H7 (cell line): Measurements from ENCODE around the gene TMEM212. TPM values are rescaled to one million over a fixed set of nuclear protein-coding genes. Genes with fewer than 3 reads are reported as not detected.

Source experiments
- DNase-seq: peaks from one replicate; pipeline ENCODE4 v3.0.0; 2012
- H3K27me3 ChIP-seq: 2 replicates; pipeline ENCODE4 v1.6.0; 2011; ENCODE audit warnings: mild to moderate bottlenecking, low read length; ENCODE audit not compliant: control insufficient read depth, insufficient read depth
- H3K36me3 ChIP-seq: replicated peaks from 2 replicates; pipeline ENCODE4 v1.5.1; 2011; ENCODE audit warnings: low read length; ENCODE audit not compliant: control insufficient read depth, insufficient read depth
- H3K4me3 ChIP-seq: 2 replicates; pipeline ENCODE4 v1.5.1; 2011; ENCODE audit warnings: low read depth, mild to moderate bottlenecking, control low read depth, low read length, moderate library complexity; ENCODE audit not compliant: insufficient read depth
- total RNA-seq: library from RNA; depleted of rRNA; stranded (reverse); fragments of >200 nt; shearing (Covaris generic); gene quantifications from 2 replicates; pipeline ENCODE4 v1.2.3, GENCODE V29; 2014

Gene TMEM212
- total RNA-seq, 1 experiment from 2014 or later, result not detected

DNA sequence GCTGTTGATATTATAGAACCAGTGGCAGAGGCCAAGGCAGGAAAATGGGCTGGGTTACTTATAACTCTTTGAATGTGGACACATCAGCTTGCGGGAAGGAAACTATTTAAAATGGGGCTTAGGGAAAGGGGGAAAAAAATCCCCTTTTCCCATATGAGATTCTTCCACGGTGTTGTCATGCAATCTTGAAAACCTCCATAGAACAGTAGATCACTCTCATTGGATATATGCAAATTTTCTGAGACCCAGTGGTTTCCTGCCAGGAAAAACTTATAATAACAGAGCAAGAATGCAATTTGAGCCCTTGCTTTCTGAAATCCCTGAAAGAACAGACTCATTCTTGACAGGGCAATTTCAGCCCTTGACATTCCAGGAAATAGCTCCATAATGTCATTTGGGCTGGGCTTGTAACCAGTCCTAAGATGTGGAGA, 31.1 kb downstream of the TMEM212 start:
- no peak overlapping the region for H3K4me3 ChIP-seq

DNA sequence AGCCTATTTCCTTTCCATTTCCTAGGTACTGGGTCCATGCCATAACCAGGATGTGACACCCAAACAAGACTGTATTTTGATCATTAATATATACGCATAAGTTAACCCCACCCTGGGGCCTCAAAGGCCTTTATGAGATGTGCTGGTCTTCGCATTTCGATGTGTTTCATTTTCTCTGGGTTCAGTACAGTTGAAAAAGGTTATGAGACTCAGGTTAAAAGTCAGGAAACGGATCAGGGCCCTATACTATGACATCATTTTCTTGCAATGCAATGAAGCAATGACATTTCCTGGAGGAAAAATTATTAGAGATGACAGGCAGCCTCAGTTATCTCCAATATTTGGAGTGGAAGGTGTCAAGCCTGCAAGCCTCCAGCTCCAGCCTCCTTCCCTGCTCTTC, 31.7 kb downstream of the TMEM212 start:
- no peak for DNase-seq
- H3K4me3 ChIP-seq, result no peak overlapping the region
- no peaks in the 10 kb centered on the region for H3K27me3 ChIP-seq
- H3K36me3 ChIP-seq, result no peaks in the 10 kb centered on the region

More for the DNA sequence above, 31.1 kb downstream of the TMEM212 start:
- peak; percentile 13 for DNase-seq
- Histone ChIP-seq H3K36me3 (no peaks in the 10 kb centered on the region), H3K27me3 (no peaks in the 10 kb centered on the region)

DNA sequence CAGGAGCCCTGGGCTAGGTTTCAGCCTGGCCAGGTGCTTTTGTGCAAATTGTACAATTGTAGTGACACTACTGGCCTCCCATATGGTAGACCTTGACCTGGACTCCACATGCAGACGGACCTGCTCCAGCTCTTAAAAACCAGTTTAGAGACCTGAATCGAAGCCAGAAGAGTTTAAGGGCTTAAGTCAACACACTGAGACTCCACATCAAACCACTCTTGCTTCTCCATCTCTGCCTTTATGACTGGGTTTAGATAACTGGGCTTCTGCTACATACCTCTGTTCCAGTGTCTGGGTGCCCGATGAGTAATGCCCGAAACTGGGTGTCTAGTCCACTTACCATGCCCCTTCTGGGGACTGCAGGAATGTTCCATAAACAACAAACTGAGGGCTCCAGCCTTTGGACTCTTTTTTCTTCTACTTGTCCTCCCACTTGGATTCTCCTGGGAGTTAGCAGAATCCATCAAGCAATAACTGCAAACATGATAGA, 32.8 kb downstream of the TMEM212 start:
- no peaks in the 10 kb centered on the region for H3K27me3 ChIP-seq
- H3K4me3 ChIP-seq, result no peak overlapping the region
- no peak for DNase-seq
- no peaks in the 10 kb centered on the region for H3K36me3 ChIP-seq

DNA sequence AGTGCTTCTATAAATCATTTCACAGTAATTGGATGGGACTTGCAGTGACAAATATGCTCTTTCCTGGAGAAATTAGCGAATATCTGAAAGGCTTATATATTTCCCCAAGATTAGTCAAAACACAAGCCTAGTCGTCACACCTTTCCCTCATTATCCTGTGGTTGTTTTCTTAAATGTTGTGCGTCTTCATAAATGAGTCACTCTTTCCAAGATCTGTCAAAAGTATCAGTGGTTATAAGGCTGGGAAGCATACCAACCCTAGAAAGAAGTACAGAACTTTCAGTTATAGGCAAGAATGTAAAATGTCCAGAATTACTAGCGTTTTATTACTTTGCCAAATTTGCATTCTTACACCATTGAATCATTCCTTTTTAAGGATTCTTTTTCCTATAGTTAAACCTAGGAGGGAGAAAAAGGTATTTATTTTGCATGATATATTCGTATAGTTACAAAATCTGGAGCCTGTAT, 33.6 kb downstream of the TMEM212 start:
- no peaks in the 10 kb centered on the region for H3K27me3 ChIP-seq
- DNase-seq, result no peak
- no peaks in the 10 kb centered on the region for H3K36me3 ChIP-seq
- H3K4me3 ChIP-seq, result no peak overlapping the region

DNA sequence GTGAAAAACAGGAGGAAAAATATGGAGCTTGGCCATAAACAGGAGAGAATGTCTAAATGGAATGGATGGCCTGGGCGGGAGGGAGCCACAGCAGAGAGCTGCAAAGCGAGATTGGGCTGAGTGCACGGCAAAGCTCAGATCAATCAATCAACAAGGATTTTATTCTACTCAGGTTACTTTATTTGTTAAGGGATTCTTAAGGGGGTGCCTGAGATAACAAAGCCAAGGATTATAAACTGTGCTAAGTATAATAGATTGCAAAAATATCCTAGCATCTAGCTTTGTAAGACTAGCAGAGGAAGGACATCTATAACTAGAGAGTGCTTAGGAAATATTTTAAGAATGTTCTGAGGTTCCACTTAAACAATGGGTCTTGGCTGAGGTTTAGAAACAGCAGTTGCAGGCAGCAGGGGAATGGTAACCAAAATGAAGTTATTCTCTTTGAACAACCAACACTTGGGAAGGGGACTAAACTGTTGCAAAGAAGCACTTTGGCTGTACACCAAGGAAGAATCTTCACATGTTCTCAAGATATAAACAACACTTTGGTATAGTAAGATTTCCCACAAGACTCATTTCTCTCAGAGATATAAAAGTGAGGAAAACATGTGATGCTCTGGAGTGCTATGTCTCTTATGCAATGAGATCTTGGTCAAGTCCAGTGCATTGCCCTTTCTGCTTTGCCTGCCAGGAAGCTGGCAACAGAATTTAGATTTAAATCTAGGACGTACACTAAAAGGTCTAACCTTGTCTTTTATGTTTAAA, 35.5 kb downstream of the TMEM212 start:
- no peak for DNase-seq
- Histone ChIP-seq H3K4me3 (no peak overlapping the region), H3K27me3 (no peaks in the 10 kb centered on the region), H3K36me3 (no peaks in the 10 kb centered on the region)

DNA sequence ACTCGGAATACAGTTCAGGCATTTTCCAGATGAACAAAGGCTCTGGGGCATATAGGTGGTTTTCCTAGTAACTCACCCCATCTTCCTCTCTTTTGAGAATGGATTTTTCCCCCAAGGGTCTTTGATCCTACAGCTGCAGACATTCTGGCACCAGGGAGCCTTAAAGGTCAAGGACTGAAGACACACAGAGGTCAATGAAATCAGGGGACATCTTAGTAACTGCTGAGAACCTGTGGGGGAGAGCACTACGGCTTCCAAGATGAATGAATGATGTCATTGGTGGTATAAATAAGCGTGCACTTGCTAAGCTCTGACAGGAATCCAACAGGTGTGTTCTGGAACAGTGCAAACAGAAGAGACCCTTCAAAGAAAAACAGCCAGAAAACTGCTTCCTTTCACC, 36.3 kb downstream of the TMEM212 start:
- no peaks in the 10 kb centered on the region for H3K36me3 ChIP-seq
- DNase-seq, result no peak
- no peak overlapping the region for H3K4me3 ChIP-seq
- H3K27me3 ChIP-seq, result no peaks in the 10 kb centered on the region

DNA sequence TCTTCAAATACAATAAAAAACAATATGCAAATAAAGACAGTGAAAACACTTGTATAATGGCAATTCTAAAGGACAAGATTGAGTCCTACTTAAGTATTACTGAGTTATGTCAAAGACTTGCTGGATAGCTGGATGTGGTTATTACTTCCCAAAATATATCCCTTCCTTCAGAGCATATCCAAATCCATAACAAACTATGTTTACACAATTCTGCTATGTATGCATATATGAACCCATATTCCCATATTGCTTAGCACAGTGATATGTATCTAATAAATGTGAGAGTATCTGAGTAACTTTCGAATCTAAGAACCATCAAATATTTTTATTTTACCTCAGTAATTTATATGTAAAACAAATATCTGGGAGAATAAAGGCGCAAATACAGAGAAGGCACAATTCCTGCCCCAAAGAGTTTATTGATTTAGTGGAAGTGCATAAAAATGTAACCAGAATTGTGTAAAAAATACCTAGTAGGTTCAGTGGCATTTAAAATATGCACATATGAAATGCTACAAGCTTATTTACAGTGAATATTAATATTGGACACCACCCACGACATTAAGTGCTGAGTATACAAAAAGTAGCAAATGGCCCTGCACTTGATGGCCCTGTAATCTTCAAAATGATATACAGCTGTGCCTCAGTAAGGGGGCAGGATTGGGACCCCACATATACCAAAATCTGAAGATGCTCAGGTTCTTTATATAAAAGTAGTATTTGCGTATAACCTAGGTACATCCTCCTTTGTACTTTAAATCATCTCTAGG, 37.1 kb downstream of the TMEM212 start:
- Histone ChIP-seq H3K4me3 (no peak overlapping the region), H3K27me3 (no peaks in the 10 kb centered on the region), H3K36me3 (no peaks in the 10 kb centered on the region)
- no peak for DNase-seq

DNA sequence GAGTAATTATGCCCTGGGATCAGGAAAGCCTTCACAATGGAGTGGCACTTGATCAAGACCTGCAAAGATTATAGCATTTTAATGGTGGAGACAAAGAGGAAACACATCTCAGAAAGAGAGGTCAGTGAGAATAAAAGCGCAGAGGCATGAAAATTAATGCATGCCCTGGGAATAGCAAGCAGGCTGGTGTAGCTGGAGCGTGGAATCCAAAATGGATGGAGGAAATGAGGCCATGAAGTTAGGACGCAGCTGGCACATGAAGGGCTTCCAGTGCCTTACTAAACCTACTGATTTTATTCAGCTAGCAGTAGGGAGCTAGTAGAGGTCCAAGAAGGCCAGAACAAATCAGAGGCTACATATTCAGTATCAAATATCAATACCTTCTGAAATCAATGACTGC, 38.1 kb downstream of the TMEM212 start:
- no peaks in the 10 kb centered on the region for H3K36me3 ChIP-seq
- DNase-seq, result no peak
- H3K27me3 ChIP-seq, result no peaks in the 10 kb centered on the region
- no peak overlapping the region for H3K4me3 ChIP-seq

DNA sequence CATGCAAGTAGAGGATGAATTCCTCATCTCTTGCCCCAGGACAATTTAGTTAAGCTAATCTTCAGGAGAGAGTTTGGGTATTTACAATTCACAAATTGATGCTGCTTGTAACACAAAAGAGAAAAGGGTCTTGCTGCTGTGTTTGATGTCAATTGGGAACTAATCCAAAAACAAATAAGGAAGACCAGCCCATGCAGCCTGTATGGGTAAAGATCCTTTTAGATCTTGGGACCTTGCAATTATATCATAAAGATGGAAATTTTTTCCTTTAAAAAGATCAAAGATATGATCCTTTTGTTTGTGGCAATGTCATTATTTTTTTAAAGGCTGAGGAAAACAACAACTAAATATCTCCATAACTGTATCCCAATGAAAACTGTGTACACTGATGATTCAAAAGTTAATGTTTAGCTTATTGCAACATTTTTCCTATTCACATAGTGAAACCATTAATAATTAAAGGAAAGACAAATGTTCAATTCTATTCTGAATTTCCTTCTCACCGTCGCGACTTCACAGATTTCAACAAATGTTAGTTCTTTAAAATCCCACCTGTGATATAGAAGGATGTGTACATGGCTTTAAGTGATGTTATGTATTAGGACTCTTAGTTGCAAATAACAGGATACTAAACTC, 40.2 kb downstream of the TMEM212 start:
- no peaks in the 10 kb centered on the region for H3K27me3 ChIP-seq
- H3K36me3 ChIP-seq, result no peaks in the 10 kb centered on the region
- DNase-seq, result no peak
- H3K4me3 ChIP-seq, result no peak overlapping the region

DNA sequence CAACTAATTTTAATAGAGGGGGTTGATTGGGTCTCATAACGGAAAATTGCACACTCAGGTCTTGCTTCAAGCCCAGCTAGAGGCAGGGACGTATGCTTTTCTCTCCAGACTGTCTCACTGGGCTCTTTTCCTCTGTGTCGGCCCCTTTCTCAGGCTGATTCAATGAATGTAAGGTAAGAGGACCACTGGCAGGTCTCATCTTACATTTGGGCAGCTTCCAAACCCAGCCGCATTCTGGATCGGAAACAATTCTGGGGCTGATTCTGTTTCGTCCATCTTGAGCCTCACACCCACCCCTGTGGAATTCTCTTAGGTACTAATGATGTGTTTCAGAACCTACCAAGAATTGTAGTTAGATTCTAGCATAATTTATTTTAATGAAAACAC, 40.7 kb downstream of the TMEM212 start:
- DNase-seq, result no peak
- H3K36me3 ChIP-seq, result no peaks in the 10 kb centered on the region
- no peak overlapping the region for H3K4me3 ChIP-seq
- H3K27me3 ChIP-seq, result no peaks in the 10 kb centered on the region

DNA sequence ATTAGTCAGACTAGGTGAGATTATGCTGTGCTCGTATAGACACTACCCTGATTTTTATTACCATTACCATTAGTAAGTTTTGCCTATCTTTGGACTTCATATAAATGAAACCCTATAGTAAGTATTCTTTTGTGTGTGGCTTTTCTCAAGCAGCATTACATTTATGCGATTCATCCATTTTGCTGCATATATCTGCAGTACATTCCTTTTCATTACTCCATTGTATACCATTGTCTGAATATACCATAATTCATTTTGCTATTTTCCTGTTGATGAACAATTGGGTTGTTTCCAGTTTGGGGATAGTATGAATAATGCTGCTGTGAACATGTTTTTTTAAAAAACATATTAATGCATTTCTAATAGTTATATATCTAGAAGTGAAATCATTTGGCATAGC, 45.3 kb downstream of the TMEM212 start:
- H3K36me3 ChIP-seq, result no peaks in the 10 kb centered on the region
- DNase-seq, result no peak
- H3K27me3 ChIP-seq, result no peaks in the 10 kb centered on the region
- no peak overlapping the region for H3K4me3 ChIP-seq

DNA sequence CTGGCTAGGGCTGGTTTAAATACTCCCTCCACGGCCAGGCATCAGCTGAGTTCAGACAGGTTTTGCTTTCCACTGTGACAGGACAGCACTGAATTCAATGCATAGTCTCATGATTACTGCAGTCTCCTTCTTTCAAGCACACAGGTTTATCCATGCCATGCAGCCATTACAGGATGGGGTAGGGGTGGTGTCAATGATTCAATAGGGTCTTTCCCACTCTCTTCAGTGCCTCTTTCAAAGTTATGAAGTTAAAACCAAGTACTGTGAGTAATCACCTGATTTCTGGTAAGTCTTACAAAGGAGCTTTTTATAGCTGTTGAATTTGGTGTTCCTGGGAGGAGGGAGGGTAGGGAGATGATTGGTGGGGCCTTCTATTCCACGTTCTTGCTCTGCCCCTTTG, 47.2 kb downstream of the TMEM212 start:
- H3K4me3 ChIP-seq, result no peak overlapping the region
- no peaks in the 10 kb centered on the region for H3K36me3 ChIP-seq
- H3K27me3 ChIP-seq, result no peaks in the 10 kb centered on the region
- DNase-seq, result no peak

DNA sequence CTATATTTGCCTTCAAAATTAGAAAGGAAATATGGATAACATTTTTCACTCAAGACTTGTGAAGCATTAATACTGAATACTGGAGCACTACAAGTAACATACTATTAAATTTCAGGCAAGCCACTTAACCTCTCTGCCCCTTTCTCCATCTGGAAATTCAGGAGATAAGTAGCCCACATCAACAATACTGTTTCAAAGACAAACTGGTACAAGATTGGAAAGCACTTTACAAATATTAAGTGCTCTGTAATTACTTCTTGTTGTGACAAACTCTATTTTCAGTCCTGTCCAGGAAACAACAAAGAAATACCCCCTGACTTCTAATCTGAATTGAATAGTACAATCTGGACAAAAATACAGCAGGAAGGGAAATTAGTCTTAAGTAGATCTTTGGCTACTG, 49.3 kb downstream of the TMEM212 start:
- Histone ChIP-seq H3K4me3 (no peak overlapping the region), H3K36me3 (no peaks in the 10 kb centered on the region), H3K27me3 (no peaks in the 10 kb centered on the region)
- DNase-seq, result no peak

DNA sequence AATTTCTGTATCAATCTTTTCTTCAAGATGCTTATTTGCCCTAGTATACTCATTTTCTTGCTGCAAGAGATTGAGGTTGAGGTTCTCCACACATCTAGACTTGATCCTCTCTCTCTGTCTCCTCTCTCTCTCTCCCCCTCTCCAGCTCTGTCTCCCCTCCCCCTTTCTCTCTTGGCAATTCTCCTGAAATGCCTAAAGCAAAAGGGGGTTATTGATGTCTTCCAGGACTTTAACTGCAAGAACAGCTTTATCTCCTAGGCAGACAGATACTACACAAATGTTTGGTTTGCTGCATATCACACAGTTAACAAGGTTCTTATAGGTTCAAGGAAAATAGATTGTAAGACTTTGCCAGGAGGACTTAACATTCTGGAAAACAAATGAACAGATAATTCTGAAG, 52.1 kb downstream of the TMEM212 start:
- DNase-seq, result no peak
- Histone ChIP-seq H3K27me3 (no peaks in the 10 kb centered on the region), H3K4me3 (no peak overlapping the region), H3K36me3 (no peaks in the 10 kb centered on the region)

DNA sequence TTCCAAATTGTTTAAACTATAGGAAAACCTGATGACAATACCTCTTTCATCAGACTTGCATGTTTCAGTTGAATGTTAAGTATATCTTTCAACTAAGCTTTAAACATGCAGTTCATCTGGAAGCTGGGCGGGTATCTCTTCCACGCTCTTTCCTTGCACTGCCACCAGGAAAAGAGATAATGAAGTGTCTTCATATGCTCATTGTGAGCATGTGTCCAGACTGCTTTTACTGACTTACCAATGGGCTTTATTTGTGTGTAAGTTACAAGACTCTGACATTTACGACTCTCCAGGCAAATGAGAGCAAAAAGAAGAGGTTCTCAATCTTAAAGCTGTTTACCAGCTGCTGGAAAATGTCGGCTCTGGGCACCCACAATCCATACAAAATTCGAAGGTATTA, 52.8 kb downstream of the TMEM212 start:
- DNase-seq, result no peak
- H3K27me3 ChIP-seq, result no peaks in the 10 kb centered on the region
- no peak overlapping the region for H3K4me3 ChIP-seq
- H3K36me3 ChIP-seq, result no peaks in the 10 kb centered on the region
